ENCODE measurements around the gene PLAU.

DNA sequence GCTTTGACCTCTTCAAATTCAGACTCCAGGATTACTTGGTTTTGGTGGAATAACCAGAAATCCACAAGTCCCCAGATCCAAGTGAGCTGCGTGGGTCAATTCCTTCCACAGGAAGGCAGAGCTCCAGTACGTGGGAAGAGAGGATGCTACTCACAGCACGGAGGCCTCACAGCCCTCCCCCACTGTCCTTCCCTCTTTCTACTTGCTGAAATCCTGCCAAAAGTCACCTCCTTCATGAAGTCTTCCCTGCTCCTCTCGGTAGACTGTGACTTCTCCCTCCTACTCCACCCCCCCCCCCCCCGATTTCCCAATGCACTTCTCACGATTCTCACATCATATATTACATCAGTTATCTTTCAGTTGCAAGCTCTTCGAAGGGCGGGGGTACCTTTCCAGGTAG, 48.9 kb upstream of the PLAU start:
- TF ChIP-seq CTCF (IDR thresholded peaks at IDR 0.05; ENCODE audit: insufficient read depth, low read depth, low read length): no peak
- no peak for TF ChIP-seq EZH2 (IDR thresholded peaks at IDR 0.05; ENCODE audit: insufficient read depth, low read length)
